ENCODE measurements around the gene TLCD1. TPM values are rescaled to one million over a fixed set of nuclear protein-coding genes. Genes with fewer than 3 reads are reported as not detected.

TLCD1 gene
- total RNA-seq, 1 experiment from 2014 or later, result 44.9 TPM

- Mint-ChIP-seq H3K36me3 (ENCODE audit: insufficient read depth, unreplicated experiment) (peaks cover 87% of the 10 kb centered on the region), H3K27me3 (ENCODE audit: unreplicated experiment) (no peaks in the 10 kb centered on the region), H3K4me1 (ENCODE audit: low read depth, unreplicated experiment) (peaks cover 46% of the 10 kb centered on the region), H3K4me3 (ENCODE audit: low read depth, unreplicated experiment) (peak overlapping the region; percentile 81), H3K9me3 (ENCODE audit: low read depth, unreplicated experiment) (no peaks in the 10 kb centered on the region), H3K27ac (ENCODE audit: unreplicated experiment) (peak overlapping the region; percentile 91)
- peak; percentile 69 for DNase-seq
- no TSS peak for BruUV-seq (replicated peaks)
- intact Hi-C loops (cut with micrococcal nuclease; ENCODE audit: unreplicated experiment), result no loop called here
- CTCF ChIA-PET, result interaction anchor here (1.1 to 9.1 kb wide), 3 partner anchors 15 to 26 kb away, joined by 3 to 228 read pairs (median 3); partner anchors contain the start of genes NEK8, RPL23A and TLCD1
- TF ChIP-seq, protein P1, sequence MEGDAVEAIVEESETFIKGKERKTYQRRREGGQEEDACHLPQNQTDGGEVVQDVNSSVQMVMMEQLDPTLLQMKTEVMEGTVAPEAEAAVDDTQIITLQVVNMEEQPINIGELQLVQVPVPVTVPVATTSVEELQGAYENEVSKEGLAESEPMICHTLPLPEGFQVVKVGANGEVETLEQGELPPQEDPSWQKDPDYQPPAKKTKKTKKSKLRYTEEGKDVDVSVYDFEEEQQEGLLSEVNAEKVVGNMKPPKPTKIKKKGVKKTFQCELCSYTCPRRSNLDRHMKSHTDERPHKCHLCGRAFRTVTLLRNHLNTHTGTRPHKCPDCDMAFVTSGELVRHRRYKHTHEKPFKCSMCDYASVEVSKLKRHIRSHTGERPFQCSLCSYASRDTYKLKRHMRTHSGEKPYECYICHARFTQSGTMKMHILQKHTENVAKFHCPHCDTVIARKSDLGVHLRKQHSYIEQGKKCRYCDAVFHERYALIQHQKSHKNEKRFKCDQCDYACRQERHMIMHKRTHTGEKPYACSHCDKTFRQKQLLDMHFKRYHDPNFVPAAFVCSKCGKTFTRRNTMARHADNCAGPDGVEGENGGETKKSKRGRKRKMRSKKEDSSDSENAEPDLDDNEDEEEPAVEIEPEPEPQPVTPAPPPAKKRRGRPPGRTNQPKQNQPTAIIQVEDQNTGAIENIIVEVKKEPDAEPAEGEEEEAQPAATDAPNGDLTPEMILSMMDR (IDR thresholded peaks at IDR 0.05; ENCODE audit: unreplicated experiment), result no peak
These were observed 19.1 kb upstream of the TLCD1 start for GRCh38 chr17:28744972-28745785.

GRCh38 chr17:28744104-28744971, 18.3 kb upstream of the TLCD1 start:
- peaks cover 88% of the 10 kb centered on the region for H3K36me3 Mint-ChIP-seq (ENCODE audit: insufficient read depth, unreplicated experiment)
- TF ChIP-seq, protein P1 (IDR thresholded peaks at IDR 0.05; ENCODE audit: unreplicated experiment), result no peak
- H3K4me3 Mint-ChIP-seq (ENCODE audit: low read depth, unreplicated experiment), result peak overlapping the region; percentile 81
- H3K9me3 Mint-ChIP-seq (ENCODE audit: low read depth, unreplicated experiment), result no peaks in the 10 kb centered on the region
- H3K27ac Mint-ChIP-seq (ENCODE audit: unreplicated experiment), result peak overlapping the region; percentile 91
- DNase-seq, result peak; percentile 70
- TSS peak; percentile 63 for BruUV-seq (replicated peaks)
- peaks cover 46% of the 10 kb centered on the region for H3K4me1 Mint-ChIP-seq (ENCODE audit: low read depth, unreplicated experiment)
- H3K27me3 Mint-ChIP-seq (ENCODE audit: unreplicated experiment), result no peaks in the 10 kb centered on the region
- CTCF ChIA-PET, result interaction anchor here (1.5 to 9.1 kb wide), 3 partner anchors 16 to 17 kb away, joined by 3 to 228 read pairs (median 38); partner anchors contain the start of genes NEK8 and TLCD1
- intact Hi-C loops (cut with micrococcal nuclease; ENCODE audit: unreplicated experiment), result no loop called here

- TF ChIP-seq, protein P1 (IDR thresholded peaks at IDR 0.05; ENCODE audit: unreplicated experiment), result no peak
- Mint-ChIP-seq H3K27ac (ENCODE audit: unreplicated experiment) (peak within 1 kb of the TSS; percentile 91), H3K4me3 (ENCODE audit: low read depth, unreplicated experiment) (peak within 1 kb of the TSS; percentile 81), H3K4me1 (ENCODE audit: low read depth, unreplicated experiment) (peaks cover 39% of the 10 kb centered on the region), H3K9me3 (ENCODE audit: low read depth, unreplicated experiment) (no peaks in the 10 kb centered on the region), H3K27me3 (ENCODE audit: unreplicated experiment) (no peaks in the 10 kb centered on the region), H3K36me3 (ENCODE audit: insufficient read depth, unreplicated experiment) (peaks cover 84% of the 10 kb centered on the region)
- intact Hi-C loops (cut with micrococcal nuclease; ENCODE audit: unreplicated experiment), result no loop called here
- CTCF ChIA-PET, result interaction anchor here (0.6 to 1.5 kb wide), 6 partner anchors 11 to 824 kb away, joined by 3 to 38 read pairs (median 4); partner anchors contain the start of genes NEK8 and PHF12
- no TSS peak for BruUV-seq (replicated peaks)
- DNase-seq, result peak; percentile 91
These were observed 17.4 kb upstream of the TLCD1 start, which contains the start of gene TRAF4 for GRCh38 chr17:28743243-28744103. TSS of gene TRAF4 (plus strand) at chr17:28744011. CDS start at chr17:28744113, 102 bp downstream.

Data from Calu3 (cell line).